Fibroblast of skin of left quadriceps (primary cell): Measurements from ENCODE around the gene MERTK.
"Not testable (repeated sequence)": the region's sequence is repeated elsewhere in the genome, so short reads cannot be mapped to it uniquely, and the experiment has no call there.

Experiments
- DNase-seq, 2 experiments: peaks; one replicate each; pipeline ENCODE4 v3.0.0-alpha.2; 2013; ENCODE audit warnings: low read depth in 2 of 2

Gene MERTK

DNA sequence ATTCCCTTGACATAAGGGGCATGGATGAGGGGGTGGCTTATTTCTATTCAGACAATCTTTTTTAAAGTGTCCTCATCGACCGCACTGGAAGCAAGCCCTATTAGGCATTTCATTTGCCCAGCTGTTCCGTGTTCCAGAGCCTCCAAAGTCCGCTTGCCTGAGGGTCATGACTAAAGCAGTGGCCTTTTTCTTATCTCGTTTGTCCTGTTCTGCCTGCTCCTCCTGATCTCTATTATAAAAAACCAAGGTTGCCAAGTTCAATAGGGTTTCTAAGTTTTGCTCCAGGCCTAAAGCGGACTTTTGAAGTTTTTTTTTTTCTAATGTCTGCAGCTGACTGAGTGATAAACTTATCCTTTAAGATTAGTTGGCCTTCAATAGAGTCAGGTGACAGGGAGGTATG lies 143.1 kb downstream of the MERTK start:
- DNase-seq, result not testable (repeated sequence)

DNA sequence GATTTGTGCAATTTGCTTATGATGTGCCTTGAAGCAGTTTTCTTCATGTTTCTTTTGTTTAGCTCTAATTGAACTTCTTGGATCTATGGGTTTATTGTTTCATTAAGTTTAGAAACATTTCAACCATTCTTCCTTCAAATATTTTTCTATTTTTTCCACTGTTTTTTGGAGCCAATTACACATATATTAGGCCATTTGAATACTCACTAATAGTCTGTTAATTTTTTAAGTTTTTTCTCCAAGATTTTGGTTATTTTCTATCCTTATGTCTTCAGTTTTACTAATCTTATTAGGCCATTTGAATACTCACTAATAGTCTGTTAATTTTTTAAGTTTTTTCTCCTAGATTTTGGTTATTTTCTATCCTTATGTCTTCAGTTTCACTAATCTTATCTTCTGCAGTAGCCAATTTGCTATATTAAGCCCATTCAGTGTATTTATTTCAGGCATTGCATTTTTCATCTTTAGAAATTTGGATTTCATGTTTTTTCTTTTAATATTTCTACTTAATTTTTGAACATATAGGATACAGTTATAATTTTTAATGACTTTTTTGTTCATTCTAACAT lies 147.1 kb downstream of the MERTK start:
- no peak for DNase-seq

DNA sequence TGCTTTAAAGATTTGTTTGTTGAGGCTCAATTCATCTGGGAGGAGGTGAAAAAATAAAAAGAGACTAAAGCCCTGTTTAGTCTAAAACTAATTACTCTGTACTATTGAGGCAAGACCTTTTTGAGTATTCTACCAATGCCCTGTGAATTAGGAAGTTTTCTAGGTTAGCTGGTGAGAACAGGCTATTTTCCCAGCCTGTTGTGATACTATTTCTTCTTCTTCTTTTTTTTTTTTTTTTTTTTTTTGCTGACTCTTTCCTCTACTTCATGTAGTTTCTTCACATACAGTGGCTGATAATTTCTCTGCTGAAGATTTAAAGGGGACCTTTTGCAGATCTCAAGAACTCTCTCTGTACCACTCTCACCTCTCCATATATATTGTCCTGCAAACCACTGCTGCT lies 147.8 kb downstream of the MERTK start:
- no peak for DNase-seq

DNA sequence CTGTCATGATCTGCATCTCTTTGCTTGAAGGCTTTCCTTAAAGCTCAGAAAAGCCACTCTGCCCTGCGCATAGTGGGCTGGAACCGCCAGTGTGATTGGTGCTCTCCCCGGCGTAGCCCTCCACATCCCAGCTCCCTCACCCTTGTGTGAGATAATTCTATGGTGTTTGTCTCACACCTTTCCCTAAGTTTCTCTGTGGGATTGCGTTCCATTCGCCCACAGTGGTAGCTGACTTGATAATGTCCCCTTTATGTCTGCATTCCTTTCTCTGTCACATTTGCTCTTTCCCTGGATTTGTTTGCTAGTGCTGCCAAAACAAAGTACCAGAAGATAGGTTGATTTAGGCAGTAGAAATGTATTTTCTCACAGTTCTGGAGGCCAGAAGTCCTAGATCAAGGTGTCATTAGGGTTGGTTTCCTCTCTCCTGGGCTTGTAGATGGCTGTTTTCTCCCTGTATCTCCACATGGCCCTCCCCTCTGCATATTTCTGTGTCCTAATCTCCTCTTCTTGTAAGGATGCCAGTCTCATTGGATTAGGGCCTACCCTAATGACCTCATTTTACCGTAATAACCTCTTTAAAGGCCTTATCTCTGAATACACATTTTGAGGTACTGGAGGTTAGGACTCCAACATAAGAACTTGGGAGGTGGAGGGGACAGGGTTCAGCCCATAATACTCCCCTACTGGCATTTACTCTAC lies 149.3 kb downstream of the MERTK start:
- no peak for DNase-seq

DNA sequence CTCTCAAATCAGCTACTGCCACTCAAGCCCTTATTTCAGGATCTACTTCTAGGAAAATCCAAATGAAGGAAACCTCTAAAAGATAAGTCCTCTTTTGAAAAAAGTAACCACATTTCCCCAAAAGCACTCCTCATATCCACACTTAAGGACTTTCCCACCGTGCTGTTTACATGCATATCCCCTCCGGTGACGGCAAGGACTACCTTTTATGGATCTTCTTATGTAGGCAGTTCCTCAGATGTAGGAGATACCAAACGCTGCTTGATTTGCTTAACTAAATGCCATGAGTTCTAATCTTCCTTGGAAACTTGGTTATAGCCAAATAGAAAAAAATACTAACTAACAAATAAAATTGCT lies 149.8 kb downstream of the MERTK start:
- DNase-seq, result no peak

DNA sequence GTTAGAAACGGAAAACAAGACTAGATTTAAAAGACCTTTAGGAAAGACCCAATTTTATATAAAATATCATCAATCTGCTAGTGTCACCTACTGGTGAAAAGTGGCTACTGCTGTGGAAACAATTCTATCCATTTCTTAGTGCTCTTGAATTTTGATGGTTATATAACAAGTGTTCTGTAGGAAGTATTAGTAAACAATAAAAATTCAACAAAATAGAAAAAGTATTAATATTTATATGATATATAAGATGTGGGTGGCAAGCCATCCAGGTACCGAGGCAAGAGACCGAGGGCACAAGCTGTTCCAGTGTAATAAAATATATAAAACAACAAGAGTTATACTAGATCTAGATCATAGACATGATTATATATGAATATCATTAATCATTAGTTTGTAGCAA lies 150.5 kb downstream of the MERTK start:
- DNase-seq, result peak in 1 of 2 experiments; percentile 25

DNA sequence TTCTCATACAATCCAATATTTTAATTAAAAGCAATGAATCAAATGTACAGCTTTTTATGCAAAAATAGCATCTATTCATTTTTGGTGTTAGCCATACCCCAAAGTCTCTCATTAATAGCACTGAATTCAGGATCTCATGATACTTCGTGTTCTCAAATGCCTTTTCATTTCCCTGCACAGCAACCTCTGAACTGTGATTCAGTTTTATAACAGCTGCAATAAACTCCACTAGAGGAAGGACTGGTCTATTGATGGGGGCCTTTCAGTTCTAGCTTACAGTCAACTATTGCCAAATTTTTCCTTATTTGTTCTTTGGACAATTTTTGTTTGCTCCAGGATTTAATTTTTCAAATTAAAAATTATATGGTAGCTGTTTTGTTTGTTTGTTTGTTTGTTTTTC lies 151.9 kb downstream of the MERTK start:
- DNase-seq, result no peak

DNA sequence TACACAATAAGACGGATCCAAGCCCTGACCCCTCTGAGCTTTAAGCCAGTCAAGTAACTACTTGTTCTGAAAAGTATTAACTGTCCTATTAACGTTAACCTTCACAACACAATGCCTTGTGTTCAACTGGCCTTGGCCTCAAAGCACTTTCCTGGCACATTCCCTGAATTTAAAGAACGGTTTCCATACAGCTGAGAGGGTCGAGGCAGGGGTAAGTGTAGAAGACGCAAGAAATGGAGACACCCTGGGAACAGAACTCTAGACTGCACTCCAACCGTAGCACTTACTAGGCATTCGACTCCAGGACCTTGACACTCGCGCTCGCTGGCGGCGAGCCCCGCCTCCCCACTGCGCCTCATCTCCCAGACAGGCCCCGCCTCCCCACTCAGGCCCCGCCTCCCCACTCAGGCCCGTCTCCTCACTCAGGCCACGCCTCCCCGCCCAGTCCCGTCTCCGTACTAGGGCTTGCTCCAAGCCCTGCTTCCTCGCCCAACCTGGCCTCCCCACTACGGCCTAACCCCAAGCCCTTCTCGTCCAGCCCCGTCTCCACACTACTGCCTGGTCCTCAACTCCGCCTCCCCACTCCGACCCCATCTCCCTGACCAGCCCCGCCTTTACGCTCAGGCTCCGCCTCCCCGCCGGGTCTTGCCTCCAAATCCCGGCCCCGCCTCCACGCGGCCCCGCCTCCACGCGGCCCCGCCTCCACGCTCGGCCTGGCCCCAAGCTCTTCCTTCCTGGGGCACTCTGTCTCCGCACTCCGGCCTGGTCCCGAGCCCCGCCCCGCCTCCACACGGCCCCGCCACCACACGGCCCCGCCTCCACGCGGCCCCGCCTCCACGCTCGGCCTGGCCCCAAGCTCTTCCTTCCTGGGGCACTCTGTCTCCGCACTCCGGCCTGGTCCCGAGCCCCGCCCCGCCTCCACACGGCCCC lies 155.8 kb downstream of the MERTK start:
- DNase-seq, result peak; percentile 92

DNA sequence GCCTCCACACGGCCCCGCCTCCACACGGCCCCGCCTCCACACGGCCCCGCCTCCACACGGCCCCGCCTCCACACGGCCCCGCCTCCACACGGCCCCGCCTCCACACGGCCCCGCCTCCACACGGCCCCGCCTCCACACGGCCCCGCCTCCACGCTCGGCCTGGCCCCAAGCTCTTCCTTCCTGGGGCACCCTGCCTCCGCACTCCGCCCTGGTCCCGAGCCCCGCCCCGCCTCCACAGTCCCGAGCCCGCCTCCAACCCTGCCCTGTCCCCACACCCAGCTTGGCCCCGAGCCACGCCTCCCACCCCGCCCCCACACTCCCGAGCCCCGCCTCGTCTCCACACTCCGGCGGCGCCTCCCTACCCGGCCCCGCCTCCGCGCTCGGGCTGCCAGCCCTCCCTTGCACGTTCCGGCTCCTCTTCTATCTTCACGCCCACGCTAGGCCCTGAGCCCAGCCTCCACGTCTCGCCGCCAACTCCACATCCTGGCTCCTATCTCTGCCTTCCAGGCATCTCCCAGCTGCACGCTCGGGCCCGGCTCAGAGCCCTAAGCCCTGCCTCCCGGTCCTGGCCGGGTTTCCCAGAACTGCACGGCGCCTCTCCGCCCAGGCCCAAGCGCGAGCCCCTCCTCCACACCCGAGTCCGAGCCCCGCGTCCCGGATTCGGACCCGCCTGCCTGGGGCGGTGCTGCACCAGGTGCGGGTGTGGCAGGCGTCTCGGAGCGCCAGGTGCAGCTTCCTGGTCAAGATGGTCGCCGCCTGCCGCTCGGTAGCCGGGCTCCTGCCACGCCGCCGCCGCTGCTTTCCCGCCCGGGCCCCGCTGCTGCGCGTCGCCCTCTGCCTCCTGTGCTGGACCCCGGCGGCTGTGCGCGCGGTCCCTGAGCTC lies 156.7 kb downstream of the MERTK start, which contains the start of gene TMEM87B:
TMEM87B (plus strand) TSS at position 423 of the 883 bp plus-strand sequence; CDS start at position 746, 323 bp downstream.
- peak; percentile 94 to 95 for DNase-seq

DNA sequence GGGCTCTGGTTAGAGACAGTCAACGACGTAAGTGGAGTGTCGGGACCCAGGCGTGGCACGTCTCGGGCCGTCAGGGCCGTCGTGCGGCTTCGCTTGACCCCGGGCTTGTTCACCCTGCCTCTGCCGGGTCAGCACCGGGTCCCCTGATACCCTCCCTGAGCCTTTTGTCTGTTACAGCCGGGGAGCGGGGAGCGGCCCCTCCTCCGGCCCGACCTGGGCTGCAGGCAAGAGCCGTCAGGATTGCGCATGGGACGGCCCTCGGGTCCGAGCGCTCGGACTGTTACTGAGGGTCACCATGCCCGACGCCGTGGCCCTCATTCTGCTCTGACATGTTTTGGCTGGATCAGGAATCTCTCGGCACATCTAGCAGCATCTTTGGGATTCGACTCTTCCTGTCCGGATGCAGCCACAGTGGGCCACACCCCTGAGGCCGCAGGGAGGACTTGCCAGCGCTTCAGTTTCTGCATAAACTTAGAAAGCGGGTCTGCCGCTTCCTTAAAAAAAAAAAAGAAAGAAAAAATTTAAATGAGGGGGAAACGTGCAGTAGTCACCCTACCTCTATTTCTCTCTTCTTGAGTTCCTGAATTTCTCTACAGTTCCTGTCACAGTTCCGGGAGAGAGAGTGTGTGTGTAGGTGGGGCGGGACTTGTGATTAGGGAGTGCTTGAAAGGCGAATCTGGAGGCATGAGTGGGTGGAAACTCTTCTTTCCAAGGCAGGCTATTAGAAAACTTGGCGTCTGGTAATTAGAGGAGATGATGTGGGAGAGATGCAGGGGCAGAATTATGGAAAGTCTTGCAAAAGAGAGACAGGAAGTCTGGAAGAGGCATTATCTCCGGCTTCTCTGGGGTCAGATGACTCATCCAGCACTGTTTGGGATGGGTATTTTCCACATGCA lies 157.6 kb downstream of the MERTK start:
- DNase-seq, result peak; percentile 88 to 89

DNA sequence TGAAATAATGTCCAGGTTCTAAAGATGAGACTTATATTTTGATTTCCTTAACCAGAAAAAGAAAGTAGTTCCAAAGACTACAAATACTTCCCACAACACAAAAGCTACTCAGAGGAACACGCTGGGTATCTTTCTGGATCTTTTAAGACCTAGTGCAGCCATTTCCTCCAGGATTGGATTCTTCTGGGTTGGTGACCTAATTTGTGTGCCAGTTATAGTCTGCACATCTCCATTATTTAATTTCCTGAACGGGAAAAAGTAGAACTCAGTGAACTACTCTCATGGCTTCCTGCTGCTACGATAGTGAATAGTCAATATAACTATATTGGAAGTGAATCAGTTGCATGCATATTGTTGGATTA lies 158.2 kb downstream of the MERTK start:
- DNase-seq, result no peak

DNA sequence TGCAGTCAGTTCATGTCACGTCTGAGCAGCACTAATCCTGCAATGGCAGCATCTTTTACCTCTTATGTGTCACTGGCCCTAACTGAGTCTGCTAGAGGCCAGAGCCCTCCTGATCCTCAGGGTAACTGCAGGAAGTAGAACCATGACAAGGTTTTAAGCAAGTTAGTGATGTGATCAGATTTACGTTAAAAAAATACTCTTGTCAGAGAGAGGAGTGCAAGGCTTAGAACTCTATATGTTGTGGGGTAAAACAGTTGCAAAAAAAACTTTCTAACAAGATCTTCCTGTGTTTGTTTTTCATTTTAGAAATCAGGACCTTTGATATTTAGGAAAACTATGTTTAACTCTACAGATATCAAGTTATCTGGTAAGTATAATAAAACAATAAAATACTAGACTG lies 161.3 kb downstream of the MERTK start:
- no peak for DNase-seq

DNA sequence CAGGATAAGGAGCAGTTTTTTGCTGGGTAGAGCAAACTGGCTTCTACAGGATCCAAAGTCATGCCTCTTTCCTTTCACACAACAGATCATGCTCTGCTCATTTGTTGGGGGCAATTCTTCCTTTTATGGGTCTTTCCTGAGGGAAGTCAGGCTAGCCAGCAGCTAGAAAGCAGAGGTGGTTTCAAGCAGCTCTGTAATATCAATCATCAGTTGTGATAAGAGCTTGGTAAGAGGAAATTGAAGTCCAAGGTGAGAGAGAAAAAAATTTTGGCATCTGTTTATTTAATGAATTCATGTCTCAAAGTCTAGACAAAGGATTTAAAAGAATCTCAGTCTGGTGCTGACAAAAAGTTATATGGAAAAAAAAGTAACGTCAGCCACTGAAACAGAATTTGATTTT lies 162.9 kb downstream of the MERTK start:
- no peak for DNase-seq

DNA sequence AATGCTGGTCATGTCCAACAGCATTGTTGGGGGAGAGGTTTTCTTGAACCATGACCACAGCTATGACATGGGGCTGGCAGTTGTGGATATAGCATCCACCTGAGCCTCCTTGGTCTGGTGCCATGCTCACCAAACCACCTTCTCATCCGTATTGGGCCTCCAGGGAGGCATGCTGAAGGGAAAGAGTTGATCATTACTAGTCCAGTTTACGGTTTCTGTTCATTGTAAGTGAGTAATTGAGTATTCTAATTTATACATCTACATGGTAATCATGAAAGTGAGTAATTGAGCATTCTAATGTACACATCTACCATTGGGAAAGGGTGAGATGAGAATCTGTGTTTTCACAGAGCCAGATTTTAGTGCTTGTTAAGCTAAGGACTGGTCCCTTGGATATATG lies 163.4 kb downstream of the MERTK start:
- no peak for DNase-seq

DNA sequence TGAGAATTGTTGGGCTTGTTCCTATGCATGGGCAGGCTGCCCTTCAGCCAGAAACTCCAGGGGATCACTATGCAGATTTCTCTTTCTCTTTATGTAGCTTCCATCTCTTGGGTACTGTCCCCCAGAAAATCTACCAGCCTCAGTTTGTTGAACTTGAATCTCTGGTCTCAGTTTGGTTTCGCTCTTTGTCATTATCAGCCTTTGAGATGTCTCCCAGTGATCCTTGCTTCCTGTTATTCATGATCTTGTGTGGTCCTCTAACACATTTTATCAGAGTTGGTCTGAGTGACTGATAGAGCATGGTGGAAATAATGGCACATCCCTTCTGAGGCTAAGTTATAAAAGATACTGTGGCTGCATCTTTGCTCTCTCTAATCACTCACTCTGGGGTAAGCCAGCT lies 164.5 kb downstream of the MERTK start:
- no peak for DNase-seq

DNA sequence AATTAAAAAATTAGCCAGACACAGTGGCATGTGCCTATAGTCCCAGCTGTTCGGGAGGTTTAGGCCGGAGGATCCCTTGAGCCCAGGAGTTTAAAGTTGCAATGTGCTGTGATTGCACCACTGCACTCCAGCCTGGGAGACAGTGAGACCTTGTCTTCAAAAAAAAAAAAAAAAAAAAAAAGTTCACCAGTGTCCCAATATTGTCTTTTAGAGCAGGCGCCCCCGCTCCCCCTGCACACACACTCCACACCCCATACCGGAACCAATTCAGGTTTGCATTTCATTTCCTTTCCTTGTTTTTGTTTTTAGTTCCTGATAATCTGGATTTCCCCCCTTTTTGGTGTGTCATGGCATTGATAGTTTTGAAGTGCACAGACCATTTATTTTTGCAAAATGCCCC lies 167.1 kb downstream of the MERTK start:
- DNase-seq, result no peak

DNA sequence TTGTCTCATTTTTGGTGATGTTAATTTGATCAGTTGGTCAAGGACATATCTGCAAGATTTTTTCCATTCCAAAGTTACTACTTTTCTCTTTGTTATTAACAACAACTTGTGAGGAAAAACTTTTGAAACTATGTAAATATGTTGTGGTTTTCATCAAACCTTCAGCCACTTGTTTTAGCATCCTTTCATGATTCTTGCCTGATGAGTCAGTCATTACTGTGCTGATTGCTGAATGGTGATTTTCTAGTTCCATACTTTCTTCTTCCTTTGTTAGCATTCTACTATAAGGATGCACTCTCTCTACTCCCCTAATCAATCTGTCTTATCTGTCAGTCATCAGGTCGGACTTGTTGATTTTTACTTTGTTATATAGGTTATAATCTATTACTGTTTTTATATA lies 167.6 kb downstream of the MERTK start:
- DNase-seq, result peak; percentile 71 to 74

DNA sequence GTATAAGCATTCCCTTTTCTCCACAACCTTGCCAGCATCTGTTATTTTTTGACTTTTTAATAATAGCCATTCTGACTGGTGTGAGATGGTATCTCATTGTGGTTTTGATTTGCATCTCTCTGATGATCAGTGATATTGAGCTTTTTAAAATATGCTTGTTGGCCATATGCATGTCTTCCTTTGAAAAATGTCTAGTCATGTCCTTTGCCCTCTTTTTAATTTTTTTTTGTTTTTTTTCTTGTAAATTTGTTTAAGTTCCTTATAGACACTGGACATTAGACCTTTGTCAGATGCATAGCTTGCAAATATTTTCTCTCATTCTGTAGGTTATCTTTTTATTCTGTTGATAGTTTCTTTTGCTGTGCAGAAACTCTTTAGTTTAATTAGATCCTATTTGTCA lies 171.4 kb downstream of the MERTK start:
- DNase-seq, result not testable (repeated sequence)

DNA sequence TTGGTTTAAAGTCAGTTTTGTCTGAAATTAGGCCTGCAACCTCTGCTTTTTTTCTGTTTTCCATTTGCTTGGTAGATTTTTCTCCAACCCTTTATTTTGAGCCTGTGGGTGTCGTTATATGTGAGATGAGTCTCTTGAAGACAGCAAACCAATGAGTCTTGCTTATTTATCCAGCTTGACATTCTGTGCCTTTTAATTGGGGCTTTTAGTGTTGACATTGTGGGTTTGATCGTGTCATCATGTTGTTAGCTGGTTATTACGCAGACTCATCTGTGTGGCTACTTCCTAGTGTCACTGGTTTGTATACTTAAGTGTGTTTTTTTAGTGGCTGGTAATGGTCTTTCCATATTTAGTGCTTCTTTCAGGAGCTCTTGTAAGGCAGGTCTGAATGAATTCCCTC lies 175.5 kb downstream of the MERTK start:
- DNase-seq, result no peak

DNA sequence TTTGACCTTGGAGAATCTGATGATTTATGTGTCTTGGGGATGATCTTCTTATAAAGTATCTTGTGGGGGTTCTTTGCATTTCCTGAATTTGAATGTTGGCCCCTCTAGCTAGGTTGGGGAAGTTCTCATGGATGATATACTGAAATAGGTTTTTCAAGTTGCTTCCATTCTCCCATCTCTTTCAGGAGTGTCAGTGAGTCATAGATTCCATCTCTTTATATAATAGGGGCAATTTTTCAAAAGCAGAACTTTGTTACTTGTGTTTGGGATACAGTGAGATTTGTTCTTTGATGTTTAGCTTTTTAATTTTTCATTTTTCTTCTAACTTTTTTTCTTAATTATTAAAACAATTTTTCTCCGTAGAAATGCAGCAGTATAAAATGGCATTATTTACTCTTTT lies 176.1 kb downstream of the MERTK start:
- no peak for DNase-seq
